ENCODE data around the gene METTL25B. TPM values are rescaled to one million over a fixed set of nuclear protein-coding genes. Genes with fewer than 3 reads are reported as not detected.

The METTL25B gene
- total and polyA plus RNA-seq, 10 of the 15 experiments (the other 5 are each of a cell fraction or from before 2014, with no cell fraction given) = 5.9 to 25.2 (median 13.5) TPM

DNA sequence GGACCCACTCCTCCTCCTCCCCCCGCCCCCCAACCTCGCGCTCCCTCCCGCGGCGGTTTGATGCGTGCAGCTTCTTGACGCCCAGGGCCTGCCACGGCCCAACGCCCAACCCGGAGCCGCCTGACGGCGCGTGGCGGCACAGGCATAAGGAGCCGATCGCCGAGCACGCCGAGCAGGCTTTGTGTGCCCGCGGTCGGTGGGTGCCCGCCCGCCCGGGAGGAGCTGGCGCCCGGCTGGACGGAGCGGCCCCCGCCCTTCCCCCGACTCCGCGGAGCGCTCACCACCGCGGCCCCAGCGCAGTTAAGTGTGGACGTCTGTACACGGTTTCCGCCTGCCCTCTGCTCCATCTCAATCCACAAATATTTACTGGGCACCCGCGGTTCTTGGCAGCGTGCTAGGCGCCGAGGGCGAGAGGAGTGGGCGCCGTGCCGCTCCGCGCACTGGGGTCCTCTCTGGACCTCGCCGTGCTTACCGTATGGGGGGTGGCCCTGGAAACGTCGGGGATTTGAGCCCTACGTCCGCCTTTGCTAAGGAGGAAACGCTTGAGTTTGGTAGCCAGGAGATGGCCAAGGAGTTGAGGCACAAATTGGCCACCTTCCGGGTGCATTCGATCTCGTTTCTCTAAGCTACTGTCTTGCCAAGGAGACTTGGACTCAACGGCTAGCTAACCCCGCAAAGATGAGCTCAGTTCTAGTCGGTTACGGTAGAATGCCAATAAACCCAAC lies 23.6 kb downstream of the METTL25B start (continued):
- TF ChIP-seq SREBF2 (IDR thresholded peaks at IDR 0.05; ENCODE audit: low read length) (no peak), NR2C2 (IDR thresholded peaks at IDR 0.05; ENCODE audit: borderline replicate concordance, control insufficient read depth, insufficient read length, low read depth) (peak; percentile 75), MEF2A (IDR thresholded peaks at IDR 0.05; ENCODE audit: insufficient read depth, low read depth, low read length) (no peak), POU2F2 (IDR thresholded peaks at IDR 0.05; ENCODE audit: borderline replicate concordance, low read depth, low read length) (no peak; the same call in 1 of the 3 replicates), TBL1XR1 (IDR thresholded peaks at IDR 0.05; ENCODE audit: low read depth, low read length) (0 out of 2 replicates have a peak, but pooled peaks have one; percentile 20), EED (IDR thresholded peaks at IDR 0.05; ENCODE audit: low read depth) (no peak), EP300 (IDR thresholded peaks at IDR 0.05; ENCODE audit: borderline replicate concordance in 1 of 2, control insufficient read depth in 1 of 2, low read depth in 2 of 2, low read length in 2 of 2) (no peak), NFIC (IDR thresholded peaks at IDR 0.05; ENCODE audit: low read depth, low read length) (no peak), IKZF2 (IDR thresholded peaks at IDR 0.05) (no peak), MXI1 (IDR thresholded peaks at IDR 0.05; ENCODE audit: low read depth, low read length) (no peak; the same call in 1 of the 2 replicates), IKZF1 (conservative IDR thresholded peaks at IDR 0.05) (peak; percentile 82), ETV6 (conservative IDR thresholded peaks at IDR 0.05 in 1 of 2, IDR thresholded peaks at IDR 0.05 in 1 of 2; ENCODE audit: borderline replicate concordance in 1 of 2, low read depth in 1 of 2) (no peak), TCF7 (IDR thresholded peaks at IDR 0.05; ENCODE audit: borderline replicate concordance) (no peak), EGR1 (IDR thresholded peaks at IDR 0.05; ENCODE audit: borderline replicate concordance in 1 of 2, low read depth in 2 of 2, low read length in 2 of 2) (peak; percentile 51 to 75), NBN (IDR thresholded peaks at IDR 0.05) (no peak)
- TF ChIP-seq, protein P1, sequence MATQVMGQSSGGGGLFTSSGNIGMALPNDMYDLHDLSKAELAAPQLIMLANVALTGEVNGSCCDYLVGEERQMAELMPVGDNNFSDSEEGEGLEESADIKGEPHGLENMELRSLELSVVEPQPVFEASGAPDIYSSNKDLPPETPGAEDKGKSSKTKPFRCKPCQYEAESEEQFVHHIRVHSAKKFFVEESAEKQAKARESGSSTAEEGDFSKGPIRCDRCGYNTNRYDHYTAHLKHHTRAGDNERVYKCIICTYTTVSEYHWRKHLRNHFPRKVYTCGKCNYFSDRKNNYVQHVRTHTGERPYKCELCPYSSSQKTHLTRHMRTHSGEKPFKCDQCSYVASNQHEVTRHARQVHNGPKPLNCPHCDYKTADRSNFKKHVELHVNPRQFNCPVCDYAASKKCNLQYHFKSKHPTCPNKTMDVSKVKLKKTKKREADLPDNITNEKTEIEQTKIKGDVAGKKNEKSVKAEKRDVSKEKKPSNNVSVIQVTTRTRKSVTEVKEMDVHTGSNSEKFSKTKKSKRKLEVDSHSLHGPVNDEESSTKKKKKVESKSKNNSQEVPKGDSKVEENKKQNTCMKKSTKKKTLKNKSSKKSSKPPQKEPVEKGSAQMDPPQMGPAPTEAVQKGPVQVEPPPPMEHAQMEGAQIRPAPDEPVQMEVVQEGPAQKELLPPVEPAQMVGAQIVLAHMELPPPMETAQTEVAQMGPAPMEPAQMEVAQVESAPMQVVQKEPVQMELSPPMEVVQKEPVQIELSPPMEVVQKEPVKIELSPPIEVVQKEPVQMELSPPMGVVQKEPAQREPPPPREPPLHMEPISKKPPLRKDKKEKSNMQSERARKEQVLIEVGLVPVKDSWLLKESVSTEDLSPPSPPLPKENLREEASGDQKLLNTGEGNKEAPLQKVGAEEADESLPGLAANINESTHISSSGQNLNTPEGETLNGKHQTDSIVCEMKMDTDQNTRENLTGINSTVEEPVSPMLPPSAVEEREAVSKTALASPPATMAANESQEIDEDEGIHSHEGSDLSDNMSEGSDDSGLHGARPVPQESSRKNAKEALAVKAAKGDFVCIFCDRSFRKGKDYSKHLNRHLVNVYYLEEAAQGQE (IDR thresholded peaks at IDR 0.05; ENCODE audit: low read depth, low read length) = no peak
- TF ChIP-seq, protein P2, sequence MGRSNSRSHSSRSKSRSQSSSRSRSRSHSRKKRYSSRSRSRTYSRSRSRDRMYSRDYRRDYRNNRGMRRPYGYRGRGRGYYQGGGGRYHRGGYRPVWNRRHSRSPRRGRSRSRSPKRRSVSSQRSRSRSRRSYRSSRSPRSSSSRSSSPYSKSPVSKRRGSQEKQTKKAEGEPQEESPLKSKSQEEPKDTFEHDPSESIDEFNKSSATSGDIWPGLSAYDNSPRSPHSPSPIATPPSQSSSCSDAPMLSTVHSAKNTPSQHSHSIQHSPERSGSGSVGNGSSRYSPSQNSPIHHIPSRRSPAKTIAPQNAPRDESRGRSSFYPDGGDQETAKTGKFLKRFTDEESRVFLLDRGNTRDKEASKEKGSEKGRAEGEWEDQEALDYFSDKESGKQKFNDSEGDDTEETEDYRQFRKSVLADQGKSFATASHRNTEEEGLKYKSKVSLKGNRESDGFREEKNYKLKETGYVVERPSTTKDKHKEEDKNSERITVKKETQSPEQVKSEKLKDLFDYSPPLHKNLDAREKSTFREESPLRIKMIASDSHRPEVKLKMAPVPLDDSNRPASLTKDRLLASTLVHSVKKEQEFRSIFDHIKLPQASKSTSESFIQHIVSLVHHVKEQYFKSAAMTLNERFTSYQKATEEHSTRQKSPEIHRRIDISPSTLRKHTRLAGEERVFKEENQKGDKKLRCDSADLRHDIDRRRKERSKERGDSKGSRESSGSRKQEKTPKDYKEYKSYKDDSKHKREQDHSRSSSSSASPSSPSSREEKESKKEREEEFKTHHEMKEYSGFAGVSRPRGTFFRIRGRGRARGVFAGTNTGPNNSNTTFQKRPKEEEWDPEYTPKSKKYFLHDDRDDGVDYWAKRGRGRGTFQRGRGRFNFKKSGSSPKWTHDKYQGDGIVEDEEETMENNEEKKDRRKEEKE (IDR thresholded peaks at IDR 0.05) = no peak
- TF ChIP-seq, protein P3, sequence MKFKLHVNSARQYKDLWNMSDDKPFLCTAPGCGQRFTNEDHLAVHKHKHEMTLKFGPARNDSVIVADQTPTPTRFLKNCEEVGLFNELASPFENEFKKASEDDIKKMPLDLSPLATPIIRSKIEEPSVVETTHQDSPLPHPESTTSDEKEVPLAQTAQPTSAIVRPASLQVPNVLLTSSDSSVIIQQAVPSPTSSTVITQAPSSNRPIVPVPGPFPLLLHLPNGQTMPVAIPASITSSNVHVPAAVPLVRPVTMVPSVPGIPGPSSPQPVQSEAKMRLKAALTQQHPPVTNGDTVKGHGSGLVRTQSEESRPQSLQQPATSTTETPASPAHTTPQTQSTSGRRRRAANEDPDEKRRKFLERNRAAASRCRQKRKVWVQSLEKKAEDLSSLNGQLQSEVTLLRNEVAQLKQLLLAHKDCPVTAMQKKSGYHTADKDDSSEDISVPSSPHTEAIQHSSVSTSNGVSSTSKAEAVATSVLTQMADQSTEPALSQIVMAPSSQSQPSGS (IDR thresholded peaks at IDR 0.05; ENCODE audit: low read length) = no peak
- TF ChIP-seq, protein P4, sequence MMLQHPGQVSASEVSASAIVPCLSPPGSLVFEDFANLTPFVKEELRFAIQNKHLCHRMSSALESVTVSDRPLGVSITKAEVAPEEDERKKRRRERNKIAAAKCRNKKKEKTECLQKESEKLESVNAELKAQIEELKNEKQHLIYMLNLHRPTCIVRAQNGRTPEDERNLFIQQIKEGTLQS (IDR thresholded peaks at IDR 0.05; ENCODE audit: borderline replicate concordance, extremely low read depth, low read depth, low read length) = no peak
- TF ChIP-seq, protein P5, sequence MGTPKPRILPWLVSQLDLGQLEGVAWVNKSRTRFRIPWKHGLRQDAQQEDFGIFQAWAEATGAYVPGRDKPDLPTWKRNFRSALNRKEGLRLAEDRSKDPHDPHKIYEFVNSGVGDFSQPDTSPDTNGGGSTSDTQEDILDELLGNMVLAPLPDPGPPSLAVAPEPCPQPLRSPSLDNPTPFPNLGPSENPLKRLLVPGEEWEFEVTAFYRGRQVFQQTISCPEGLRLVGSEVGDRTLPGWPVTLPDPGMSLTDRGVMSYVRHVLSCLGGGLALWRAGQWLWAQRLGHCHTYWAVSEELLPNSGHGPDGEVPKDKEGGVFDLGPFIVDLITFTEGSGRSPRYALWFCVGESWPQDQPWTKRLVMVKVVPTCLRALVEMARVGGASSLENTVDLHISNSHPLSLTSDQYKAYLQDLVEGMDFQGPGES (IDR thresholded peaks at IDR 0.05) = 0 out of 2 replicates have a peak, but pooled peaks have one; percentile 42

Data from GM12878 (cell line).